HG02885 (cell line): ENCODE measurements around the gene TMEM150C.

Experiments used
- ATAC-seq: cut with Tn5 transposase; IDR thresholded peaks from one replicate; pipeline ENCODE4 v1.9.1; 2021; ENCODE audit warnings: mild to moderate bottlenecking; ENCODE audit not compliant: unreplicated experiment, poor library complexity

Gene TMEM150C

GRCh38 chr4:82521283-82521682 is 40.5 kb downstream of the TMEM150C start:
- ATAC-seq = no peak

- ATAC-seq = no peak
These were observed 42.0 kb downstream of the TMEM150C start for GRCh38 chr4:82519776-82520175.

- no peak for ATAC-seq
These were observed 42.7 kb downstream of the TMEM150C start for GRCh38 chr4:82519072-82519471.

- ATAC-seq = no peak
These were observed 44.7 kb downstream of the TMEM150C start for GRCh38 chr4:82517043-82517442.

- ATAC-seq = no peak
These were observed 46.1 kb downstream of the TMEM150C start for GRCh38 chr4:82515705-82516104.

GRCh38 chr4:82513382-82513781 is 48.4 kb downstream of the TMEM150C start:
- ATAC-seq = no peak

GRCh38 chr4:82510216-82510615 is 51.6 kb downstream of the TMEM150C start:
- no peak for ATAC-seq

GRCh38 chr4:82508806-82509428 is 52.9 kb downstream of the TMEM150C start:
- no peak for ATAC-seq

GRCh38 chr4:82508011-82508410 is 53.8 kb downstream of the TMEM150C start:
- ATAC-seq = no peak

- no peak for ATAC-seq
These were observed 60.7 kb downstream of the TMEM150C start for GRCh38 chr4:82501154-82501442.

GRCh38 chr4:82500435-82501153 is 61.2 kb downstream of the TMEM150C start:
- ATAC-seq = no peak

- ATAC-seq = no peak
These were observed 61.9 kb downstream of the TMEM150C start for GRCh38 chr4:82499738-82500434.

- ATAC-seq = no peak
These were observed 65.4 kb downstream of the TMEM150C start for GRCh38 chr4:82496349-82496748.

GRCh38 chr4:82495666-82496065 is 66.1 kb downstream of the TMEM150C start:
- ATAC-seq = no peak

- no peak for ATAC-seq
These were observed 67.9 kb downstream of the TMEM150C start for GRCh38 chr4:82493721-82494425.

GRCh38 chr4:82491251-82491960 is 70.4 kb downstream of the TMEM150C start:
- ATAC-seq = no peak

- ATAC-seq = no peak
These were observed 71.8 kb downstream of the TMEM150C start for GRCh38 chr4:82489987-82490386.

- ATAC-seq = no peak
These were observed 72.7 kb downstream of the TMEM150C start for GRCh38 chr4:82489076-82489475.

GRCh38 chr4:82484996-82485783 is 76.6 kb downstream of the TMEM150C start:
- ATAC-seq = no peak

- no peak for ATAC-seq
These were observed 79.4 kb downstream of the TMEM150C start for GRCh38 chr4:82482387-82482786.
